DMS114 treated with DMSO at 0.1 percent for 48 hours (cell line): ENCODE measurements around the gene CSNK1A1.
"Not testable (repeated sequence)": the region's sequence is repeated elsewhere in the genome, so short reads cannot be mapped to it uniquely, and the experiment has no call there.

Experiments used
- DNase-seq: peaks from one replicate; lab custom pipeline; 2025; ENCODE audit not compliant: unreplicated experiment; lab: John Stamatoyannopoulos, UW

Gene CSNK1A1

DNA sequence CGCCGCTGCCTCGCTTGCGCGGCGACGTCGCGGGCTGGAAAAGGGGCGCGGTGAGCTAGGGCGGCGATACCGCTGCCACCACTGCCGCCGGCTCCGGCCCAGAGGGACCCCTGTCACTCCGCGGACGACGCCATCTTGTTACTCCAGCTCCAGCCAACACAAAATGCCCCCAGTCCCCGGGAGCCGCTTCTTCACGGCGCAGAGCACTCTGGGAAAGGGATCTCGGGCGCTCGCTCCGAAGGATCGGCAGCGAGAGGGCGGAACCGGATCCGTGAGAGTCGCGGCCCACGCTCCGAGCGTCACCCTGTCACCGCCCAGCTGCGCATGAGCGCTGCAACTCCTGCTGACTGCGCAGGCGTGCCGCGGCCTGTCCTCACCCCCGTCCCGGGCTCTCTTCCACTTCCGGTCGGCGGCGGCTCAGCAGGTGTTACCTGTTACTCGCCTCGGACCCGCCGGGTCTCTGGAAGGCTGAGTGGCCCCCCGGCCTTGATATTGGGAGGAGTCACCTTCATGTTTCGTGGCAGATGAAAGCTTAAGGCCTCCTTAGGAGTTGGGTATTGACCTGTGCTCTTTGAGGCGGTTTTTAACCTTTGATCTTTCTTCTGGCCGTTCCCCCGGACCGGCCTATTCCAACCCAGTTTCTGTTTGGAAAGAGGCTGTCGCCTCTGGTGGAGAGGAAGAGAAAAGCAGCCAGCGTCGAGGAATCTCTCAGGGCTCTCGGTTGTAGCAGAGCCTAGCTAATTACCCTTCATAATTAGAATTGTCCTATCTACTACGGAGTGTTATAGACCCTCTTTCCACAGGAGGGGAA, at the start of gene CSNK1A1:
Gene CSNK1A1, minus strand, starts transcription at position 213 of the 811 bp plus-strand sequence. CDS start 475 bp downstream, outside the sequence.
- peak; percentile 97 for DNase-seq

- no peak for DNase-seq
Measured at GRCh38 chr5:149600932-149601331, 49.7 kb upstream of the CSNK1A1 start.

GRCh38 chr5:149599375-149599774, 48.1 kb upstream of the CSNK1A1 start:
- DNase-seq: no peak

DNA sequence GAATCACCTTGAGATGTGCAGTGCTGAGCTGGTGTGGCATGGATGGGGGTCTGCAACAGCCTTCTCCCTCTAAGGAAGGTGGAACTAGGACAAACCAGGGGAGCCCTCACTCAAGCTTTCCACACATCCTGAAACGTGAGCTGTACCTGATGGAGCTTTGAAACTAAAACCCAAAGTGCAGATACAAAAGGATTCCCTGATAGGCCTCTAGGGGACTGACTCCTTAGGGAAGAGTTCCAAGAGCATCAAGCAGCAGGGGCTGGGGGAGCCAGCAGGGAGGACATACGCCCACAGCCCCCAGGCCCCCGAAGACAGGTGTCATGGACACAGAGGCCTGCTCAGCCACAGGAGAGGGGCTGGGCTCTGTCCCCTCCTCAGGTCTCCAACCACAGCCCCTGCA, 47.7 kb upstream of the CSNK1A1 start:
- DNase-seq: no peak

GRCh38 chr5:149598234-149598633, 47.0 kb upstream of the CSNK1A1 start:
- not testable (repeated sequence) for DNase-seq

- DNase-seq: no peak
Measured at GRCh38 chr5:149597618-149598017, 46.4 kb upstream of the CSNK1A1 start.

DNA sequence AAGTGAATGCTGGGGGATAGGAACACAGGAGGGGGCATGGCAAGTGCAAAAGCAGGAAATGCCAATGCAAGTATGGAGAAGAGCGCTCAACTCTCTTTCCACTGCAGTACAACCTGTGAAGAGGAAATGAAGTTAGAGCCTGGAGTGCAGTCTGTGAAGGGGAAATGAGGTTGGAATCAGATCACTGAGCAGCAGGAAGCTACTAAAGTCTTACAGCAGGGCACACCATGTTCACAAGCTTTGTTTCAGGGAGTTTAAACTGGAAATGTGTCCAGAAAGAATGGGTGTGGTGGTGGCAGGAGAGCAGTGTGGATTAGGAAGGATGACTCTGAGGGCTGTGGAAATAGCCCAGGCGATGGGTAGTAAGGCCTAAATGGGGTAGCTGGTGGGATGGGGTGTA, 45.5 kb upstream of the CSNK1A1 start:
- DNase-seq: no peak

DNA sequence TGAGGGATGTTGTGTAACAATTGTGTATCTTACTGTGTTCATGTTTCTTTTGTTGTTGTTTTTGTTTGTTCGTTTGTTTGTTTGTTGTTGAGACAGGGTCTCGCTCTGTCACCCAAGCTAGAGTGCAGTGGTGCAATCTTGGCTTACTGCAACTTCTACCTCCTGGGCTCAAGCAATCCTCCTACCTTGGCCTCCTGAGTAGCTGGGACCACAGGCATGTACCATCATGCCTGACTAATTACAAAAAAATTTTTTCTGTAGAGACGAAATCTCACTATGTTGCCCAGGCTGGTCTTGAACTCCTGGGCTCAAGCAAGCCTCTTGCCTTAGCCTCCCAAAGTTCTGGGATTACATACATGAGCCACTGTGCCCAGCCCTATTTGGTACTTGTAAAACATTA, 43.9 kb upstream of the CSNK1A1 start:
- DNase-seq: not testable (repeated sequence)

DNA sequence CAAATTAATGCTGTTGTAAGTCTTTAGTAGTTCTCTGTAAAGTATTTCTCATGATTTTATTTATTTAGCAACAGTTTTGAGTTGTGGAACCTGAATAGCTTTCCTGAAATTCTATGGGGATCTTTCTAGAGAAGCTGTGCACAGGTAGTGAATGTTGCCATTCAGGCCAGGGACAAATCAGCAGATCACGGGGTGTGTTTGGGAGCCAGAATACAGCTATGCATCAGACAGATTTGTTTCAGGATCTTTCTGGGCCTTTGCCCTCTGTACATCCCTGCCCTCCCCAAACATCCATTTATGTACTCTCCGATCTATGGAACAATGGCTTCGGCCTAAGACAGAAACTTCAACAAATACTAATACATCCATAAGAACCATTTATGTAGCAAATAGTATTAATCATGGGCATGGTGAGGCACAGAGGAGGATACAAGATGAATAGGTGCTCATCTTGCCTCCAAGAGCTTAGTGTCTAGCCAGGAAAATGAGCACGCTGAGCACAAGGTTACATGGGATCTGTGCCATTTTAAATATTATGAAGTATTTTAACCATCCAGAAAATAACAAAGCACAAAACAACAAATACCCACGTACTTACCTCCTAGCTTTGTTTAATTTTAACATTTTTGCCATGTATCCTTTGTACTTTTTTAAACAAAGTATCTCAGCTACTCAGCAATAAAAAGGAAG, 43.1 kb upstream of the CSNK1A1 start:
- DNase-seq: no peak

DNA sequence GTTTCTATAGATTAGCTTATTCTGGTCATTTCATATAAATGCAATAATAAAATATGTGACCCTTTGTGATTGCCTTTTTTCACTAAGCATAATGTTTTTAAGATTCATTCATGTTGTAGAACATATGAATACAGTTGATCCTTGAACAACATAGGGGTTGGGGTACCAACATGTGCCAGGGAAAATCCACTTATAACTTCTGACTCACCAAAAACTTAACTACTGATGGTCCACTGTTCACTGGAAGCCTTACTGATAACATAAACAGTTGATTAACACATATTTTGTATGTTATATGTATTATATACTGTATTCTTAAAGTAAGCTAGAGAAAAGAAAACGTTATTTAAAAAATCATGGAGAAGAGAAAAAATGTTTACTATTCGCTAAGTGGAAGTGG, 42.1 kb upstream of the CSNK1A1 start:
- DNase-seq: no peak

GRCh38 chr5:149588936-149589335, 37.7 kb upstream of the CSNK1A1 start:
- no peak for DNase-seq

- no peak for DNase-seq
Measured at GRCh38 chr5:149586708-149587318, 35.6 kb upstream of the CSNK1A1 start.

- no peak for DNase-seq
Measured at GRCh38 chr5:149585910-149586309, 34.7 kb upstream of the CSNK1A1 start.

DNA sequence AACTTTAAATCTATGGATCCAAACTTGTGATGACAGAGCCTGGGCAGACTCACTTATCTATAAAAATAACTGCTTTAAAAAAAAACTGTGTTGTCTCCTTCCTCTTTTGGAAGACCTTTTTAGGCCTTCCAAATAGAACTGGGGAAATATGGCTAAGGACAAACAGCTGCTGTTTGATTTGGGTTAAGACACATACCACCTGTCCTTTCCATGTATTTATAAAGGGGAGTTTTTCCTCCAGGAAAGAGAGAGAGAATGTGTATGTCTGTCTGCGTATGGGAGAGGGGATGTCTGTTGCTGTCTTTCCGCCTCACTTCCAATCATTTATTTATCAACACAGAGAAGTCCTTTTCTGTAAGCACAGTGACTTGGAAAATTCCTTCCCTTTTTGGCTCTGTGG, 32.9 kb upstream of the CSNK1A1 start:
- DNase-seq: no peak

DNA sequence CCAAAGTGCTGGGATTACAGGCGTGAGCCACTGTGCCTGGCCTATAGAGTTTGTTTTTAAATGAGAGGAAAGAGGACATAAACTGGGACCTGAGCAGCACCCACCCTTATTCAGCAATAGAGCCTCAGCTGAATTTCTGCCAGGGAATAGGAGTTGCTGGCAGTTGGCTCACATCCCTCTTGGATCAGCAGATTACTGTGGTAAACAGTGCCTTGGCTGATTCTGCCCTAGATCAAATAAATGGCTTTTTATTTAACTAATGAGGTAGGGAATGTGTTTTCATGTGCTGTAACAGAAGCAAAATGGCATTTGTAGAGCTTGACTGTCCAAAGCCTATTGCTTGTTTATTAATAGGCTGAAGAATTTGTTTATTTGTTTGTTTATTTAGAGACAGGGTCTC, 32.2 kb upstream of the CSNK1A1 start:
- DNase-seq: no peak

GRCh38 chr5:149581931-149582768, 30.9 kb upstream of the CSNK1A1 start:
- no peak for DNase-seq

- DNase-seq: no peak
Measured at GRCh38 chr5:149581192-149581861, 30.1 kb upstream of the CSNK1A1 start, which contains the start of gene ARHGEF37. Gene ARHGEF37 (plus strand): TSS chr5:149581498. CDS start chr5:149597770, 16,272 bp downstream.

GRCh38 chr5:149580808-149581191, 29.6 kb upstream of the CSNK1A1 start:
- DNase-seq: no peak

GRCh38 chr5:149578896-149579295, 27.7 kb upstream of the CSNK1A1 start:
- DNase-seq: no peak

- DNase-seq: no peak
Measured at GRCh38 chr5:149576021-149576420, 24.8 kb upstream of the CSNK1A1 start.
